NCI-H187 treated with DMSO at 0.1 percent for 48 hours (cell line): ENCODE data around the gene VPS33A.
"Not testable (repeated sequence)": the region's sequence is repeated elsewhere in the genome, so short reads cannot be mapped to it uniquely, and the experiment has no call there.

Experiments used
- DNase-seq: peaks from one replicate; lab custom pipeline; 2025; lab: John Stamatoyannopoulos, UW

The VPS33A gene

DNA sequence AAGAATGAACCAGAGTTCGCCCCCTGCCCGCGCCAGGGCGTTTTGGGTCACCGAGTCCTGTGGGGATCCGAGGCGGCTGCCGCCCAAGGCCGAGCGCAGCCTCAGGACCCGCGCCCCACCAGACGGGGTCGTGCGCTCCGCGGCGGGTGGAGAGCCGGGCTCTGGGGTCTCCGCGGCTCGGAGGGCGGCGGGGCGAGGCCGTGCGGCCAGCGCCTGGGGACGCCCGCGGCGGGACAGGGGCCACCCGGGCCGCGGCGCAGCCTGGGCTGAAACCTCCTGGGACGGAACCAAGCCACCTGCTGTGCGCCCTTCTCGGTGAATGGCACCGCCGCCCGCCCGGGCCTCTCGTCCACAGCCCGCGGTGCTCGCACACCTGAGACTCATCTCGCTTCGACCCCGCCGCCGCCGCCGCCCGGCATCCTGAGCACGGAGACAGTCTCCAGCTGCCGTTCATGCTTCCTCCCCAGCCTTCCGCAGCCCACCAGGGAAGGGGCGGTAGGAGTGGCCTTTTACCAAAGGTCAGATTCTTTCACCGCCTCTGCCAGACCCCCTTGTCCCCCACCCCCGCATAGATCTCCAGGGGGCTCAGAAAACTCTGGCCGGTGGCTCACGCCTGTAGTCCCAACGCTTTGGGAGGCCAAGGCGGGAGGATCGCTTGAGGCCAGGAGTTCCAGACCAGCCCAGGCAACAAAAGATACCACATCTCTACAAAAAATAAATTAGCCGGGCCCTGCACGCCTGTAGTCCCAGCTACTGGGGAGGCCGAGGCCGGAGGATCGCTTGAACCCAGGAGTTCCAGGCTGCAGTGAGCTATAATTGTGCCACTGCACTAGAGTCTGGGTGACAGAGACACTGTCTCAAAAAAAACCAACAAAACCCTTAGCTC, 61.9 kb downstream of the VPS33A start:
- DNase-seq: no peak

GRCh38 chr12:122203301-122204166, 62.8 kb downstream of the VPS33A start, which contains the start of gene B3GNT4:
TSS of gene B3GNT4 (plus strand) at chr12:122203709. CDS start at chr12:122204619, 910 bp downstream.
- peak; percentile 10 for DNase-seq

DNA sequence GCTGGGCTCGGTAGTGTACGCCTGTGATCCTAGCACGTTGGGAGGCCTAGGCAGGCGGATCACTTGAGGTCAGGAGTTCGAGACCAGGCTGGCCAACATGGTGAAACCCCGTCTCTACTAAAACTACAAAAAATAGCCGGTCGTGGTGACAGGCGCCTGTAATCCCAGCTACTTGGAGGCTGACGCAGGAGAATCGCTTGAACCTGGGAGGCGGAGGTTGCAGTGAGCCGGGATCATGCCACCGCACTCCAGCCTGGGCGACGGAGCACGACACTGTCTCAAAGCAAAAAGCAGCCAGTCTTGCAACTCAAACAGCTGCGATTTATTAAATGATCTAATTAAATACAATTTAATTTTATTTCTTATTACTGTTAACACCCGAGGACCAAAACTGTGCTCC, 63.5 kb downstream of the VPS33A start:
- DNase-seq: not testable (repeated sequence)

DNA sequence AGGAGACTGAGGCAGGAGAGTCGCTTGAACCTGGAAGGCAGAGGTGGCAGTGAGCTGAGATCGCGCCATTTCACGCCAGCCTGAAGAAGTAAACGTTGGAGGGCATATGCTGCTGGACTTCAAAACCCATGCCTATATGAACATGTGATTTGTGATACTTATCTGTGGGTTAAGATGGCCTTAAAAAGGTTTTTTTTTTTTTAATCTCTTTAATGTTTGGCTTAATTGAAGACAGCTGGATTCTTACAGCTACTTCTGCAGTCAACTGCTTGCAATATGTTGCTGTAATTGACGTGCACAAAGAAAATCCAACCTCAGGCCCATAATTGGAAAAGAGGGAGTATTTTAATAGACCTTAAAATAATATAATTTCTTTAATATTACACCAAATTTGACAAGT, 64.3 kb downstream of the VPS33A start:
- no peak for DNase-seq

DNA sequence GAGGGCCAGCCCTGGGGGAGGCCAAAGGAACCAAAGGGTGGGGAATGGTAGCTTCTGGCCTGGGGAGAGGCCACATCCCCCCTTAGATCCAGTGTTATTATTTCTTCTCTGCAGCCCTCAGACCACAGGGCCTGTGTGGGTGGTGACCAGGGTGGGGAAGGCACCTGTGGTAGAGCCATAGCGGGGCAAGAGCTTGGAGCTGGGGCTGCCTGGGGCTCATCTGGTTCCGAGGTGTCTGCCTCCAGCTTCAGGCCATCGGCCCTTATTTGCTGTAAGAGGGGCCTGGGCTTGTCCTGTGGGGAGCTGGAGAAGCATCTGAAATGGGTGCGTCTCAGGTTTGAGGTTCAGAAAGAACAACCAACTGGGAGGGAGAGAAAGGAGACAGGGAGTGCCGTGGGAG, 64.9 kb downstream of the VPS33A start:
- no peak for DNase-seq

DNA sequence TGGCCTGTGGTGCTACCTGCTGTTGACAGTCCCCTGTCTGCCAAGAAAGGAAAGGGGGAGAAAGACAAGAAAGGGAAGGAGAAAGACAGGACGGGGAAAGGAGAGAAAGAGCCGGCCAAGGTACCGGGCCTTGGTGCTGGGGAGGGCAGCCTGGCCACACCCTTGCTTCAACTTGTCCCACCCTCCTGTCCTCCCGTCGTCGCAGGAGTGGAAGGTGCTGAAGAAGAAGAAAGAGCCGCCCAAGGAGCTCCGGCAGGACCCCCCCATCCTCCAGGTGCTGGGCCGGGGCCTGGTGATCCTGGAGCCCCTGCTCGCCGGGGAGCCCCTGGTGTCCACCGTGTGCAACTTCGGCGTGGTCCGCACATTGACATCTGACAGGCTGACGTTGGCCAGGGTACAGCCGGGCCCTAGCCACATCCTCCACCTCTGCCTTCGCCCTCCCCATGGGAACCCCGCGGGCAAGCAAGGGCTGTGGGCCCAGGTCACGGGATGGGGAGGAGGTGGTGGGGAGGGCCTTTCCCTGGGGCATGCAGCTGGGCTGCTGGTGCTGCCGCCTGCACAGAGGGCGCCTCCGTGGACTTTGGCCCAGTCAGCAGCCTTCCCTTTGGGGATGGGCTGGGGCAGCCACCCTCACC, 65.6 kb downstream of the VPS33A start:
- DNase-seq: no peak

DNA sequence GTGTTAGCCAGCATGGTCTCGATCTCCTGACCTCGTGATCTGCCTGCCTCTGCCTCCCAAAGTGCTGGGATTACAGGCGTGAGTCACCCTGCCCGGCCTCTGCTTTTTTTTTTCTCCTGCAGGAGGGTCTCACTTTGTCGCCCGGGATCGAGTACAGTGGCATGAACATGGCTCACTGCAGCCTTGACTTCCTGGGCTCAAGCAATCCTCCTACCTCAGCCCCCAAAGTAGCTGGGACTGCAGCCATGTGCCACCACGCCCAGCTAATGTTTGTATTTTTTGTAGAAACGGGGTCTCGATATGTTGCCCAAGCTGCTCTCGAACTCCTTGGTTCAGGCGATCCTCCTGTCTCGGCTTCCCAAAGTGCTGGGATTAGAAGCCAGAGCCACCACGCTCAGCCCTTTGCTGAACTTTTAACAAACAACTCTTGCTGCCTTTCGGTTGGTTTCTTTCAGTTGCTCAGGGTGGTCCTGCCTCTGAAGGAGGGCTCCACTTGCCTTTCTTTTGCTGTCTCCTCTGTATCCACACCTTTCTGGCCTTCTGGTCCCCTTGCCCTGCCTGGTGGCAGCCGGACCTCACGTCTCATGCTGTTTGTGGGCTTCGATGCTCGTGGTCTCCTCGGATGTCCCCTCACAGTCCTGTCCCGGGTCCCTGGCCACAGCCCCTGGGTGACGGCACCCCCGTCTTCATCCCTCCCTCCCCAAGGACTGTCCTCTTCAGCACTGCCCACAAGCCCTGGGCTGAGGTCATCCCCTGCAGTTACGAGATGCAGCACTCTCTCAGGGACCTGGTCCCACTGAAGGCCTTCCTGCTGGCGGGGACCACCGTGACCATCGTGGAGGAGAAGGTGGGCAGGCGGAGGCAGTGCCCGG, 66.6 kb downstream of the VPS33A start:
- no peak for DNase-seq

- no peak for DNase-seq
These were observed 68.7 kb downstream of the VPS33A start for GRCh38 chr12:122197612-122197966.

DNA sequence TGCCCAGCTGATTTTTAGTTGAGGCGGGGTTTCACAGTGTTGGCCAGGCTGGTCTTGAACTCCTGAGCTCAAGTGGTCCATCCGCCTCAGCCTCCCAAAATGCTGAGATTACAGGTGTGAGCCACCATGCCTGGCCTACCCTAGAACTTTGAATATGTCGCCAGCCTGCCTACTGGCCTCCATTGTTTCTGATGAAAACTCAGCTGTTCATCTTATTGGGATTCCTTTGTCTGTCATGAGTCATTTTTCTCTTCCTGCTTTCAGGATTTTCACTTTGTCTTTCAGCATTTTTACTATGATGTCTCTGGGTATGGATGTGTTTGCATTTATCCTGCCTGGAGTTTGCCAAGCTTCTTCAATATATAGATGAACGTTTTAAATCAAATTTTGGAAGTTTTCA, 70.9 kb downstream of the VPS33A start:
- DNase-seq: no peak

DNA sequence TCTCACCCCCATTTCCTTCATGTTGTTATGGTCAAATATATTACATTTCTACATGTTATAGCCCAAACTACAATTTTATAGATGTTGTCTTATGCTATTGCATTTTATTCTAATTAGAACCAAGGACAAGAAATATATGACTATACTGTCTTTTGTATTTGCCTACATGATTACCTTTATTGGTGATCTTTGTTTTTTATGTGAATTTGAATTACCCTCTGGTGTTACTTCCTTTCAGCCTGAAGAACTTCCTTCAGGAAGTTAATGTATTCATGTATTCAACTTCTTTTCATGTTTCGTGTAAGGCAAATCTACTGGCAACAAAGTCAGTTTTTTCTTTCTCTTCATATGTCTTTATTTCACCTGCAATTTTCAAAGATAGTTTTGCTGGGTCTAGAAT, 71.5 kb downstream of the VPS33A start:
- no peak for DNase-seq

- no peak for DNase-seq
These were observed 73.9 kb downstream of the VPS33A start for GRCh38 chr12:122192441-122192840.

DNA sequence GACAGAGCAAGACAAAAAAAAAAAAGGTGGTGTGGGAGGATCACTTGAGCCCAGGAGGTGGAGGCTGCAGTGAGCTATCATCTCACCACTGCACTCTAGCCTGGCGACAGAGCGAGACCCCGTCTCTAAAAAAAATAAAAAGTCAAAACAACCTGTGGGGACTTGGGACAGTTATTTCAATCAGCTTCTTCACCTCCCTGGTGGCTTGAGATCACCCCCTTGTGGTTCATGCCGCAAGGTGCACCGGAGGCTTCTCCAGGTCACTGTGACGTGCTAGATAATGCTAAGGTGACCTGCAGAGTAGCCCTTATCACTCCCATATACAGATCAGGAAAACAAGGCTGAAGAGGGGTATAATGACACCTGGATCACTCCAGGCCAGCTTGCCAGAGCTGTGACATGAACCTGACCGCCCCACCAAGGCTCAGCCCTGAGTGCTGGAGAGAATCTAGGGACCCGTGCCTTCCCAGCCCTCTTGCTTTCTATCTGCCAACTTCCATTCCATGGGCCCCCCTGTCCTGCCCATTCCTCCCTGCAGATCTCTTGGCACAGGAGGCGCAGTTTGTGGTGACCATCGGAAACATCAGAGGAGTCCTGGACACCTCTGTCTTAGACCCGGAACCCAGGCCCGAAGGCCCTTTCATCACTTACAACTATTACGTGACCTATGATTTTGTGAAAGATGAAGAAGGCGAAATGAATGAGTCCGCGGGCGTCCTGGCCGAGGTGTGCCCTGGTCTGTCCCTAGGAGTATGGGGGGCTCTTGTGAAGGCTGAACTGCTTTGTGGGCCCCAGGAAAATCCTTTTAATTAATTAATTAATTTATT, 75.2 kb downstream of the VPS33A start:
- DNase-seq: peak; percentile 8

DNA sequence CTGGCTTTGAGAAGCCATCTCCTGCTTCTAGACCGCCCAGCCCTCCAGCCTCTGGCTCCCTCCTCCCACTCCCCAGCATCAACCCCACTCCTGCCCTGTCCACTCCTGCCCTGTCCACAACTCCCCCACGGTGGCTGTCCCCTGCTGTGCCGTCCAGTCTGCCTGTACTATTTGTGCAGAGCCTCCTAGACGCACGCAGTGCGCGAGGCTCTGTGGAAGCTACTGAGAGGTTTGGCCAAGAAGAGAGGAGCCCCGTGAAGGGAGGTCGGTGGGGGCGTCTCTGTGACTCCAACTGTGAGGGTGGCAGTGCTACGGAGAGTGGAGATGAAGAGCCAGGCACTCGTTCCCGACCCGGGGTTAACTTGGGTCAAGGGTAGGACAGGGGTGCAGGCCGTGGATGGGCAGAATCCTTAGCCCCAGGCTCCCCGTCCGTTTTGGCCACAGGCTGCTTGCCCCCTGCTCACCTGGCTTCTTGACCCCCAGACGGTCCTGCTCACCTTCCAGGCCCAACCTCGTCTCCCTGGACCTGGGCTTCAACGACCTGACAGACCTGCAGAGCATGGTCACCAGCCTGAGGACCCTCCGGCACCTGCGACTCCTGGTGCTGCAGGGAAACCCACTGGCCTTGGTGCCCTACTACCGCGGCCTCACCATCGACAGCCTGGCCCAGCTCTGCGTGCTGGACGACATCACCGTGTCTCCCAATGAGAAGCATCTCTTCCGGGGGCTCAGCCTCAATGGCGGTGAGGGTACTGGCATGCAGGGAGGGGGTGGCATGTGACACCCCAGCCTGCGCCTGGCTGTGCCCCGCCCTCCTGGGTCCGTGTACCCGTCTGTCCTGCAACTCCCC, 76.4 kb downstream of the VPS33A start:
- no peak for DNase-seq

- DNase-seq: no peak
These were observed 78.8 kb downstream of the VPS33A start for GRCh38 chr12:122187466-122187865.

GRCh38 chr12:122185494-122186082, 80.7 kb downstream of the VPS33A start:
- no peak for DNase-seq

DNA sequence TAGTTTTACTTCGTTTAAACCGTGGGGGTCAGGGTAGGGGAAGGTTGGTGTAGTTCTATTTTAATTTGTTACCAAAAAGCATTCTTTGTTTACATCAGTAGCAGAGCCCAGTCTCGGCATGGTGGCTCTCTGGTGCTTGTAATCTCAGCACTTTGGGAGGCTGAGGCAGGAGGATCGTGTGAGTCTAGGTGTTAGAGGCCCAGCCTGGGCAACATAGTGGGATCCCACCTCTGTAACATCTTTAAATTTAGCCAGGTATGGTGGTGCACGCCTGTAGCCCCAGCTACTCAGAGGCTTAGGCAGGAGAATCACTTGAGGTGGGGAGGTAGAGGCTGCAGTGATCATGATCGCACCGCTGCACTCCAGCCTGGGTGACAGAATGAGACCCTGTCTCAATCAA, 81.2 kb downstream of the VPS33A start:
- DNase-seq: no peak

- no peak for DNase-seq
These were observed 81.8 kb downstream of the VPS33A start for GRCh38 chr12:122184517-122184916.

- no peak for DNase-seq
These were observed 82.7 kb downstream of the VPS33A start for GRCh38 chr12:122183588-122183940.

GRCh38 chr12:122182887-122183587, 83.3 kb downstream of the VPS33A start, which contains the start of gene LRRC43:
TSS of gene LRRC43 (plus strand) at chr12:122183123. CDS start at chr12:122183145, 22 bp downstream.
- DNase-seq: peak; percentile 41
